IPS-20b (cell line): ENCODE results near the gene FAH.
A peak's percentile ranks its signal among the peaks of the same experiment; 100 is the strongest.

Experiments
- H3K27ac ChIP-seq: one replicate; pipeline ENCODE4 v1.5.1; 2013; ENCODE audit warnings: low read length
- H3K27me3 ChIP-seq: 2 replicates; pipeline ENCODE4 v1.6.1; 2013; ENCODE audit warnings: mild to moderate bottlenecking, low read length, inconsistent platforms; ENCODE audit not compliant: insufficient read depth
- H3K36me3 ChIP-seq: 2 replicates; pipeline ENCODE4 v1.6.1; 2013; ENCODE audit warnings: low read depth, mild to moderate bottlenecking, inconsistent platforms, low read length, moderate library complexity; ENCODE audit not compliant: insufficient read depth
- H3K4me1 ChIP-seq: 2 replicates; pipeline ENCODE4 v1.6.1; 2013; ENCODE audit warnings: mild to moderate bottlenecking, control low read depth, inconsistent platforms, low read length, moderate library complexity; ENCODE audit not compliant: insufficient read depth
- H3K4me3 ChIP-seq: 2 replicates; pipeline ENCODE4 v1.5.1; 2013; ENCODE audit warnings: mild to moderate bottlenecking, low read length, inconsistent platforms
- H3K9ac ChIP-seq: 2 replicates; pipeline ENCODE4 v1.6.1; 2013; ENCODE audit warnings: low read depth, mild to moderate bottlenecking, inconsistent platforms, low read length, moderate library complexity
- H3K9me3 ChIP-seq: 2 replicates; pipeline ENCODE4 v1.6.1; 2013; ENCODE audit warnings: mild to moderate bottlenecking, low read depth, low read length, inconsistent platforms; ENCODE audit not compliant: insufficient read depth

FAH gene

GRCh38 chr15:80202641-80203360, 50.0 kb downstream of the FAH start:
- H3K4me3 ChIP-seq, result no peak overlapping the region
- no peaks in the 10 kb centered on the region for H3K27me3 ChIP-seq
- H3K27ac ChIP-seq, result no peak overlapping the region
- H3K36me3 ChIP-seq, result no peaks in the 10 kb centered on the region
- H3K9me3 ChIP-seq, result no peaks in the 10 kb centered on the region
- peaks cover 12% of the 10 kb centered on the region; the same call in 1 of the 2 replicates for H3K4me1 ChIP-seq
- H3K9ac ChIP-seq, result no peak overlapping the region

GRCh38 chr15:80203361-80203885, 50.6 kb downstream of the FAH start:
- Histone ChIP-seq H3K4me1 (peaks cover 18% of the 10 kb centered on the region; the same call in 1 of the 2 replicates), H3K27ac (no peak overlapping the region), H3K9me3 (no peaks in the 10 kb centered on the region), H3K36me3 (no peaks in the 10 kb centered on the region), H3K9ac (no peak overlapping the region), H3K27me3 (no peaks in the 10 kb centered on the region), H3K4me3 (no peak overlapping the region)

- Histone ChIP-seq H3K4me3 (no peak overlapping the region), H3K27ac (no peak overlapping the region), H3K9me3 (no peaks in the 10 kb centered on the region), H3K4me1 (peaks cover 17% of the 10 kb centered on the region; the same call in 1 of the 2 replicates), H3K27me3 (no peaks in the 10 kb centered on the region), H3K9ac (no peak overlapping the region), H3K36me3 (no peaks in the 10 kb centered on the region)
Measured at GRCh38 chr15:80204231-80204630, 51.4 kb downstream of the FAH start.

GRCh38 chr15:80207887-80208286, 55.1 kb downstream of the FAH start:
- H3K27me3 ChIP-seq, result no peaks in the 10 kb centered on the region

GRCh38 chr15:80208758-80209734, 56.2 kb downstream of the FAH start:
- Histone ChIP-seq H3K9me3 (no peaks in the 10 kb centered on the region), H3K9ac (no peak overlapping the region), H3K36me3 (no peaks in the 10 kb centered on the region), H3K27me3 (no peaks in the 10 kb centered on the region), H3K4me3 (no peak overlapping the region), H3K27ac (no peak overlapping the region), H3K4me1 (peaks cover 11% of the 10 kb centered on the region; the same call in 1 of the 2 replicates)

More at GRCh38 chr15:80207887-80208286, 55.1 kb downstream of the FAH start:
- Histone ChIP-seq H3K27ac (no peak overlapping the region), H3K4me3 (peak overlapping the region; percentile 3; the same call in 1 of the 2 replicates), H3K9me3 (no peaks in the 10 kb centered on the region), H3K9ac (no peak overlapping the region), H3K36me3 (no peaks in the 10 kb centered on the region), H3K4me1 (peaks cover 11% of the 10 kb centered on the region; the same call in 1 of the 2 replicates)

GRCh38 chr15:80210611-80211573, 58.1 kb downstream of the FAH start:
- Histone ChIP-seq H3K27me3 (no peaks in the 10 kb centered on the region), H3K4me3 (no peak overlapping the region), H3K27ac (no peak overlapping the region), H3K9me3 (no peaks in the 10 kb centered on the region), H3K4me1 (peaks cover 11% of the 10 kb centered on the region; the same call in 1 of the 2 replicates), H3K36me3 (no peaks in the 10 kb centered on the region), H3K9ac (no peak overlapping the region)

GRCh38 chr15:80211976-80212375, 59.2 kb downstream of the FAH start:
- Histone ChIP-seq H3K27me3 (no peaks in the 10 kb centered on the region), H3K4me3 (no peak overlapping the region), H3K27ac (no peak overlapping the region), H3K9me3 (no peaks in the 10 kb centered on the region), H3K9ac (no peak overlapping the region), H3K36me3 (no peaks in the 10 kb centered on the region), H3K4me1 (peaks cover 11% of the 10 kb centered on the region; the same call in 1 of the 2 replicates)

- no peak overlapping the region for H3K9ac ChIP-seq
Measured at GRCh38 chr15:80214910-80215309, 62.1 kb downstream of the FAH start.

GRCh38 chr15:80216141-80216540, 63.3 kb downstream of the FAH start:
- H3K27me3 ChIP-seq, result no peaks in the 10 kb centered on the region
- H3K27ac ChIP-seq, result no peak overlapping the region
- no peak overlapping the region for H3K4me3 ChIP-seq
- no peaks in the 10 kb centered on the region for H3K36me3 ChIP-seq
- H3K9me3 ChIP-seq, result no peaks in the 10 kb centered on the region
- H3K9ac ChIP-seq, result no peak overlapping the region
- no peaks in the 10 kb centered on the region for H3K4me1 ChIP-seq

More at GRCh38 chr15:80214910-80215309, 62.1 kb downstream of the FAH start:
- no peaks in the 10 kb centered on the region for H3K9me3 ChIP-seq
- no peak overlapping the region for H3K4me3 ChIP-seq
- H3K36me3 ChIP-seq, result no peaks in the 10 kb centered on the region
- H3K27ac ChIP-seq, result no peak overlapping the region
- no peaks in the 10 kb centered on the region for H3K27me3 ChIP-seq
- no peaks in the 10 kb centered on the region for H3K4me1 ChIP-seq

GRCh38 chr15:80216911-80217310, 64.1 kb downstream of the FAH start:
- Histone ChIP-seq H3K9me3 (no peaks in the 10 kb centered on the region), H3K4me3 (no peak overlapping the region), H3K27ac (no peak overlapping the region), H3K9ac (no peak overlapping the region), H3K27me3 (no peaks in the 10 kb centered on the region), H3K4me1 (no peaks in the 10 kb centered on the region), H3K36me3 (no peaks in the 10 kb centered on the region)
